Lung (tissue), 12 donors: ENCODE results near the gene CTTNBP2. TPM values are rescaled to one million over a fixed set of nuclear protein-coding genes. Genes with fewer than 3 reads are reported as not detected.
A peak's percentile ranks its signal among the peaks of the same experiment; 100 is the strongest.

Source experiments
- ATAC-seq: fragments of 200-7000 bp; cut with Tn5 transposase; one replicate; pipeline ENCODE4 v1.9.1; 2020; ENCODE audit warnings: moderate number of reproducible peaks; ENCODE audit not compliant: insufficient read depth, low FRiP score
- DNase-seq, 3 donors: peaks; one replicate each; pipeline ENCODE4 v3.0.0-alpha.2; 2013 to 2017
- H3K27ac ChIP-seq, 2 donors: one replicate each; pipeline ENCODE4 v1.5.1; 2013; ENCODE audit warnings: mild to moderate bottlenecking in 2 of 2, moderate library complexity in 2 of 2, control low read depth in 1 of 2, inconsistent platforms in 1 of 2, low read depth in 1 of 2, low read length in 1 of 2
- H3K27me3 ChIP-seq, 3 donors: one replicate each; pipeline ENCODE4 v1.5.1; 2013; ENCODE audit warnings: low read length in 2 of 3; ENCODE audit not compliant: control insufficient read depth in 3 of 3, insufficient read depth in 3 of 3
- H3K36me3 ChIP-seq, 4 donors: one replicate each; pipeline ENCODE4 v1.5.1; 2013; ENCODE audit warnings: low read length in 4 of 4, mild to moderate bottlenecking in 1 of 4, moderate library complexity in 1 of 4; ENCODE audit not compliant: control insufficient read depth in 4 of 4, insufficient read depth in 4 of 4
- H3K4me1 ChIP-seq, 5 donors: one replicate each; pipeline ENCODE4 v1.5.1; 2013; ENCODE audit warnings: low read length in 5 of 5, mild to moderate bottlenecking in 2 of 5, moderate library complexity in 1 of 5; ENCODE audit not compliant: control insufficient read depth in 5 of 5, insufficient read depth in 5 of 5
- H3K4me3 ChIP-seq: one replicate; pipeline ENCODE4 v1.5.1; 2013; ENCODE audit warnings: mild to moderate bottlenecking, control low read depth, moderate library complexity
- H3K9ac ChIP-seq, 2 donors: one replicate each; pipeline ENCODE4 v1.5.1; 2013; ENCODE audit warnings: low read length in 2 of 2, control low read depth in 1 of 2; ENCODE audit not compliant: insufficient read depth in 1 of 2
- H3K9me3 ChIP-seq, 4 donors: one replicate each; pipeline ENCODE4 v1.5.1; 2013; ENCODE audit warnings: low read length in 3 of 4, mild to moderate bottlenecking in 1 of 4, moderate library complexity in 1 of 4; ENCODE audit not compliant: control insufficient read depth in 4 of 4, insufficient read depth in 3 of 4
- WGBS, 2 donors: extraction: QIAGEN DNeasy Blood & Tissue Kit; methylation state at CpG; one replicate each; pipeline ENCODE4 v1.1.7; 2013; 5-methylcytosine and 5-hydroxymethylcytosine counted together
- polyA plus RNA-seq, 2 donors: library from polyadenylated mRNA; stranded (reverse); fragments of 200-250 nt; gene quantifications; one replicate each; pipeline ENCODE4 v1.2.1, GENCODE V29; 2013
- total RNA-seq, 2 donors: library from RNA; depleted of rRNA in 1 of 2; stranded (reverse); fragments of >200 nt in 1 of 2; gene quantifications; one replicate each; pipeline ENCODE4 v1.2.1, GENCODE V29; 2014 to 2021
- TF ChIP-seq, protein P1 (sequence below): IDR thresholded peaks from 2 replicates; pipeline ENCODE4 v1.5.1; 2012; ENCODE audit warnings: mild to moderate bottlenecking; ENCODE audit errors: control extremely low read depth, extremely low read depth
- donor health status: control.
- donor health status: control.
- donor health status: Bipolar disorder and iron deficiency.
- donor health status: healthy.
- donor health status: DM: yes; HTN: yes; CAD: no.

CTTNBP2 gene
- total and polyA plus RNA-seq, 4 donors, result 0.63 to 15.4 (median 2.4) TPM

DNA sequence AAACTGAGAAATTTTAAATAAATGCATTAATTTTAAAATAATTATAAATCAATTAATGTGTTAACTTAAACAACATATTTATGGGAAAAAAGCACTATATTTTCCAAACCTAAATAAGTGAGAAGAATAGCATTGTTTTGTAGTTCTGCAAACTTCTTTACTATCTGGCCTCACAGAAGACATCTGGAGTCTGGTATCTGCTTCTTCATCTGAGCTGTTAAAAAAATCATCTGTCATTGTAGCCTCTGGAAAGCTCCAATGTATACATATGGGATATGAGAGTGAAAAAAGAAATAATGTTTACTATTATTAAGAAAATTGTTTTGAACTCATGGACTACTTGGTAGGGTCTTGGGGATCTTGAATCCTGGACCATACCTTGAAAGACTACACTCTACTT, 32.2 kb downstream of the CTTNBP2 start:
- peaks cover 0 to 2% (median 0%) of the 10 kb centered on the region in 3 donors for H3K27me3 ChIP-seq
- H3K9ac ChIP-seq, result no peak overlapping the region
- H3K27ac ChIP-seq, result no peak overlapping the region
- peaks cover 0 to 15% (median 5%) of the 10 kb centered on the region in 4 donors for H3K36me3 ChIP-seq
- no peaks in the 10 kb centered on the region for H3K4me1 ChIP-seq
- no peak for ATAC-seq
- DNase-seq, result no peak
- no peak overlapping the region for H3K4me3 ChIP-seq
- TF ChIP-seq, protein P1, sequence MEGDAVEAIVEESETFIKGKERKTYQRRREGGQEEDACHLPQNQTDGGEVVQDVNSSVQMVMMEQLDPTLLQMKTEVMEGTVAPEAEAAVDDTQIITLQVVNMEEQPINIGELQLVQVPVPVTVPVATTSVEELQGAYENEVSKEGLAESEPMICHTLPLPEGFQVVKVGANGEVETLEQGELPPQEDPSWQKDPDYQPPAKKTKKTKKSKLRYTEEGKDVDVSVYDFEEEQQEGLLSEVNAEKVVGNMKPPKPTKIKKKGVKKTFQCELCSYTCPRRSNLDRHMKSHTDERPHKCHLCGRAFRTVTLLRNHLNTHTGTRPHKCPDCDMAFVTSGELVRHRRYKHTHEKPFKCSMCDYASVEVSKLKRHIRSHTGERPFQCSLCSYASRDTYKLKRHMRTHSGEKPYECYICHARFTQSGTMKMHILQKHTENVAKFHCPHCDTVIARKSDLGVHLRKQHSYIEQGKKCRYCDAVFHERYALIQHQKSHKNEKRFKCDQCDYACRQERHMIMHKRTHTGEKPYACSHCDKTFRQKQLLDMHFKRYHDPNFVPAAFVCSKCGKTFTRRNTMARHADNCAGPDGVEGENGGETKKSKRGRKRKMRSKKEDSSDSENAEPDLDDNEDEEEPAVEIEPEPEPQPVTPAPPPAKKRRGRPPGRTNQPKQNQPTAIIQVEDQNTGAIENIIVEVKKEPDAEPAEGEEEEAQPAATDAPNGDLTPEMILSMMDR, result no peak
- peaks cover 0 to 1% (median 0%) of the 10 kb centered on the region in 4 donors for H3K9me3 ChIP-seq

DNA sequence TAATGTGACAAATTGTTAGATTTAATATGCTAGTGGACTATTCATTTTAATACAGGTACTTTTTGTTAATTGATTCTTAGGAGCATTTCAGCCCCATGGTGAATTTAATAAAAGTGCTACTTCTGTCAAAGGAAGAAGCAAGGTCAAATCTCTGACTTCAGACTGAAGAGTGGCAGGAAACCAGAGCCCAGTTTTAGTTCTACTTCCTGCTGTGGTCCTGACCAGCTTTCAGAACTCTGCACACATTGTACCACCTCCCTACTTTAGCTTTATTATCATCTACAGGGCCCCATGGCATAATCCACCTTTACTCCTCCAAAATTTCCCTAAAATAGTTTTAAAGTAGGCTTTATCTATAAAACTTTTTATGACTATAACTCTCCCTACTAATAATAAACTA, 33.7 kb downstream of the CTTNBP2 start:
- TF ChIP-seq, protein P1, result no peak
- Histone ChIP-seq H3K36me3 (peaks cover 0 to 15% (median 3%) of the 10 kb centered on the region in 4 donors), H3K9me3 (peaks cover 0 to 1% (median 0%) of the 10 kb centered on the region in 4 donors), H3K4me1 (no peaks in the 10 kb centered on the region), H3K9ac (no peak overlapping the region), H3K4me3 (no peak overlapping the region), H3K27ac (no peak overlapping the region), H3K27me3 (peaks cover 0 to 2% (median 0%) of the 10 kb centered on the region in 3 donors)
- no peak for ATAC-seq
- no peak for DNase-seq

DNA sequence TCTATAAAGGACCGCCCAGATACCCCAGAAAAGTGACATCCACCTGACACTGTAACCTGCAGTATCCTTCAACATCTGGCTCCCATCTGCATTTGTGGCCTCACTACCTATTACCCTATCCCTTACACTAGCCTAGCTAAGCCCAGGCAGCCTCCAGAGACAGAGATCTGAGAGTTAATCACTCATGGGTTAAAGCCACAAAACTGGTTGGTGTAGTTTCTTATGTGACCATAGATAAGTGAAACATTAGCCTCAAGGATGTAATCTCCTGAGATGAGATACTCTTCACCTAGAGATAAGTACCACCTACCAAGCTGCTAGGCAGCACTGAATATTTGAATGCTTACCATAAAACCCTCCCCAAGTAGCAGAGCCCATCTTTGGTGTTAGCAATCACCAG, 35.4 kb downstream of the CTTNBP2 start:
- no peak overlapping the region for H3K27ac ChIP-seq
- peaks cover 0 to 2% (median 0%) of the 10 kb centered on the region in 4 donors for H3K9me3 ChIP-seq
- no peaks in the 10 kb centered on the region for H3K27me3 ChIP-seq
- H3K36me3 ChIP-seq, result peaks cover 0 to 3% (median 0%) of the 10 kb centered on the region in 4 donors
- H3K9ac ChIP-seq, result no peak overlapping the region
- H3K4me3 ChIP-seq, result no peak overlapping the region
- TF ChIP-seq, protein P1, result no peak
- DNase-seq (peak in 1 of 3 donors; percentile 28), ATAC-seq (no peak)
- H3K4me1 ChIP-seq, result no peaks in the 10 kb centered on the region
- WGBS, 2 donors, result 94 to 100% methylated on average over 1 of the region's 1 CpG
